ENCODE results near the gene POLA1. TPM values are rescaled to one million over a fixed set of nuclear protein-coding genes. Genes with fewer than 3 reads are reported as not detected.

Gene POLA1
- polyA plus RNA-seq, 1 donor from 2014 or later, result 5.8 TPM

GRCh38 chrX:24768556-24768955 is 74.8 kb downstream of the POLA1 start:
- TF ChIP-seq EP300 (conservative IDR thresholded peaks at IDR 0.05; ENCODE audit: poor library complexity, severe bottlenecking) (no peak), CTCF (IDR thresholded peaks at IDR 0.05; ENCODE audit: poor library complexity, severe bottlenecking) (no peak), TAF1 (IDR thresholded peaks at IDR 0.05; ENCODE audit: low read depth) (no peak), EZH2 (IDR thresholded peaks at IDR 0.05; ENCODE audit: borderline replicate concordance, insufficient read depth, low read length, poor library complexity, severe bottlenecking) (no peak), REST (IDR thresholded peaks at IDR 0.05; ENCODE audit: borderline replicate concordance) (no peak), RAD21 (conservative IDR thresholded peaks at IDR 0.05) (no peak), SMC3 (conservative IDR thresholded peaks at IDR 0.05; ENCODE audit: poor library complexity) (no peak), MXI1 (conservative IDR thresholded peaks at IDR 0.05; ENCODE audit: poor library complexity, severe bottlenecking) (no peak), POLR2AphosphoS5 (IDR thresholded peaks at IDR 0.05) (no peak)
- H3K27me3 ChIP-seq (ENCODE audit: insufficient read depth, low read depth, low read length), result no peaks in the 10 kb centered on the region
- no peak overlapping the region for H3K4me3 ChIP-seq (ENCODE audit: low read length)
- no peak overlapping the region for H3K9ac ChIP-seq (ENCODE audit: low read length)
- no peaks in the 10 kb centered on the region for H3K79me2 ChIP-seq (replicated peaks; ENCODE audit: insufficient read depth, low read length)
- no peaks in the 10 kb centered on the region for H3F3A ChIP-seq (ENCODE audit: insufficient read depth, low read length, poor library complexity, severe bottlenecking)
- H4K20me1 ChIP-seq (ENCODE audit: insufficient read depth), result no peaks in the 10 kb centered on the region
- H2AFZ ChIP-seq (ENCODE audit: low read depth, low read length), result no peak overlapping the region
- H3K27ac ChIP-seq (ENCODE audit: low read length), result no peak overlapping the region
- H3K9me2 ChIP-seq (ENCODE audit: insufficient read depth, low read length), result no peaks in the 10 kb centered on the region
- H3K4me2 ChIP-seq (ENCODE audit: low read length), result no peak overlapping the region
- H3K9me3 ChIP-seq (ENCODE audit: low read length), result no peaks in the 10 kb centered on the region
- no peaks in the 10 kb centered on the region for H3K36me3 ChIP-seq (ENCODE audit: insufficient read depth, low read length)

DNA sequence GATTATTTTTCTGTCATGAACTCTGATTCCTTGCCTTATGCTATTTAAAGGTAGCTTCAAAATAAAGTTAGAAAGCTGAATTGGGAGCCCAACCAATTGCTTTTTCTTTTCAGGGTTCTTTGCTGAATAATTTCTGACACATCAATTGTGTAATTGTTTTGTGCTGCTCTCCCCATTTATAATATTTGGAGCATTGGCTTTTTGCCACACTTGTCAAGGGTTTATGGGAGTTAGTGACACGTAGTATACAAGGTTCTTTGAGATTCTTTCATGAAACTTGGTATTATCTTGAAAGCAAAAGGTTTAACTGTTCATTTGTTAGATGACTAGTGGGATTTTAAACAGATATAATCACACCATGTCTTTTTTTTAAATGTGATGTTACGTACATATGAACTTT is 80.9 kb downstream of the POLA1 start:
- Histone ChIP-seq H3K36me3 (ENCODE audit: insufficient read depth, low read length) (no peaks in the 10 kb centered on the region), H3K27me3 (ENCODE audit: insufficient read depth, low read depth, low read length) (no peaks in the 10 kb centered on the region)
- TF ChIP-seq EP300 (conservative IDR thresholded peaks at IDR 0.05; ENCODE audit: poor library complexity, severe bottlenecking) (no peak), REST (IDR thresholded peaks at IDR 0.05; ENCODE audit: borderline replicate concordance) (no peak)

More for the DNA sequence above, 80.9 kb downstream of the POLA1 start:
- Histone ChIP-seq H4K20me1 (ENCODE audit: insufficient read depth) (no peaks in the 10 kb centered on the region), H3K27ac (ENCODE audit: low read length) (no peak overlapping the region), H3K9ac (ENCODE audit: low read length) (no peak overlapping the region), H3K4me2 (ENCODE audit: low read length) (no peak overlapping the region), H3K9me3 (ENCODE audit: low read length) (no peaks in the 10 kb centered on the region), H2AFZ (ENCODE audit: low read depth, low read length) (no peak overlapping the region), H3K79me2 (replicated peaks; ENCODE audit: insufficient read depth, low read length) (no peaks in the 10 kb centered on the region), H3K4me3 (ENCODE audit: low read length) (no peak overlapping the region), H3K9me2 (ENCODE audit: insufficient read depth, low read length) (no peaks in the 10 kb centered on the region), H3F3A (ENCODE audit: insufficient read depth, low read length, poor library complexity, severe bottlenecking) (no peaks in the 10 kb centered on the region)
